Muscle of leg (tissue), 11 donors: Measurements from ENCODE around the gene PARVG. TPM values are rescaled to one million over a fixed set of nuclear protein-coding genes. Genes with fewer than 3 reads are reported as not detected.

Experiments
- DNase-seq: peaks from one replicate; pipeline ENCODE4 v3.0.0; 2013
- H3K27ac ChIP-seq: one replicate; pipeline ENCODE4 v1.5.1; 2013; ENCODE audit warnings: mild to moderate bottlenecking, low read length, control low read depth
- H3K27me3 ChIP-seq: one replicate; pipeline ENCODE4 v1.6.1; 2013; ENCODE audit warnings: low read length; ENCODE audit not compliant: control insufficient read depth, insufficient read depth
- H3K36me3 ChIP-seq: one replicate; pipeline ENCODE4 v1.6.1; 2013; ENCODE audit warnings: low read length; ENCODE audit not compliant: control insufficient read depth, insufficient read depth
- H3K4me1 ChIP-seq: one replicate; pipeline ENCODE4 v1.6.1; 2013; ENCODE audit warnings: low read length; ENCODE audit not compliant: control insufficient read depth, insufficient read depth
- H3K4me3 ChIP-seq: one replicate; pipeline ENCODE4 v1.5.1; 2013; ENCODE audit warnings: low read length, control low read depth
- H3K9me3 ChIP-seq: replicated peaks from 2 replicates; pipeline ENCODE4 v1.6.1; 2013; ENCODE audit warnings: low read depth, low read length; ENCODE audit not compliant: control insufficient read depth
- WGBS: methylation state at CpG from one replicate; pipeline ENCODE4 v1.1.5; 2013; ENCODE audit warnings: missing lambda C conversion rate; ENCODE audit not compliant: insufficient coverage; 5-methylcytosine and 5-hydroxymethylcytosine counted together
- polyA plus RNA-seq, 8 donors: library from polyadenylated mRNA; unstranded; fragments of 120-200 nt; gene quantifications; one replicate each; pipeline versions ENCODE4 v1.2.1 to v1.2.3, GENCODE V29; 2013; ENCODE audit warnings: inconsistent platforms in 1 of 8, low replicate concordance in 1 of 8; ENCODE audit not compliant: insufficient read length in 8 of 8, insufficient read depth in 1 of 8
- total RNA-seq: library from RNA; stranded (reverse); fragments of 120-200 nt; gene quantifications from one replicate; pipeline ENCODE4 v1.2.4, GENCODE V29; 2013

PARVG gene
- total and polyA plus RNA-seq, 9 donors = 2.8 to 4.3 (median 3.1) TPM

- Histone ChIP-seq H3K9me3 (no peaks in the 10 kb centered on the region), H3K27me3 (peaks cover 6% of the 10 kb centered on the region), H3K4me1 (peaks cover 12% of the 10 kb centered on the region), H3K36me3 (no peaks in the 10 kb centered on the region), H3K4me3 (no peak overlapping the region), H3K27ac (no peak overlapping the region)
- no peak for DNase-seq
- WGBS = 82% methylated on average over 3 of the region's 8 CpGs
These were observed 5.0 kb upstream of the PARVG start for GRCh38 chr22:44175676-44176075.

- H3K4me3 ChIP-seq = no peak overlapping the region
- no peak for DNase-seq
- no peaks in the 10 kb centered on the region for H3K36me3 ChIP-seq
- H3K4me1 ChIP-seq = peaks cover 3% of the 10 kb centered on the region
- WGBS = 53% methylated on average over 3 of the region's 10 CpGs
- no peak overlapping the region for H3K27ac ChIP-seq
- no peaks in the 10 kb centered on the region for H3K9me3 ChIP-seq
- H3K27me3 ChIP-seq = peaks cover 23% of the 10 kb centered on the region
These were observed 1.3 kb upstream of the PARVG start for GRCh38 chr22:44179196-44179988.

GRCh38 chr22:44179989-44180705, 578 bp upstream of the PARVG start:
- no peak overlapping the region for H3K4me3 ChIP-seq
- DNase-seq = no peak
- H3K36me3 ChIP-seq = no peaks in the 10 kb centered on the region
- H3K27ac ChIP-seq = no peak overlapping the region
- no peaks in the 10 kb centered on the region for H3K9me3 ChIP-seq
- H3K27me3 ChIP-seq = peaks cover 23% of the 10 kb centered on the region
- peaks cover 3% of the 10 kb centered on the region for H3K4me1 ChIP-seq
- 80% methylated on average over 1 of the region's 6 CpGs for WGBS

GRCh38 chr22:44181033-44181911, 547 bp downstream of the PARVG start:
- H3K27ac ChIP-seq = peak overlapping the region; percentile 42
- WGBS = 50% methylated on average over 28 of the region's 40 CpGs

GRCh38 chr22:44181912-44182587, 1.3 kb downstream of the PARVG start:
- peak overlapping the region; percentile 42 for H3K27ac ChIP-seq
- no peaks in the 10 kb centered on the region for H3K9me3 ChIP-seq
- peaks cover 3% of the 10 kb centered on the region for H3K4me1 ChIP-seq
- WGBS = 68% methylated on average over 12 of the region's 17 CpGs
- peak overlapping the region; percentile 34 for H3K4me3 ChIP-seq
- no peaks in the 10 kb centered on the region for H3K36me3 ChIP-seq
- peaks cover 23% of the 10 kb centered on the region for H3K27me3 ChIP-seq
- DNase-seq = no peak

More at GRCh38 chr22:44181033-44181911, 547 bp downstream of the PARVG start:
- peaks cover 23% of the 10 kb centered on the region for H3K27me3 ChIP-seq
- H3K4me3 ChIP-seq = peak overlapping the region; percentile 34
- H3K36me3 ChIP-seq = no peaks in the 10 kb centered on the region
- H3K9me3 ChIP-seq = no peaks in the 10 kb centered on the region
- no peak for DNase-seq
- peaks cover 3% of the 10 kb centered on the region for H3K4me1 ChIP-seq

- Histone ChIP-seq H3K4me3 (peak overlapping the region; percentile 34), H3K27me3 (peaks cover 23% of the 10 kb centered on the region), H3K9me3 (no peaks in the 10 kb centered on the region), H3K4me1 (peaks cover 3% of the 10 kb centered on the region), H3K27ac (peak overlapping the region; percentile 29), H3K36me3 (no peaks in the 10 kb centered on the region)
- 83% methylated on average over 9 of the region's 17 CpGs for WGBS
- DNase-seq = peak; percentile 52
These were observed 2.0 kb downstream of the PARVG start for GRCh38 chr22:44182588-44183286.

- H3K4me3 ChIP-seq = no peak overlapping the region
- WGBS = no CpG with 5 or more reads among the region's 8 CpGs
- H3K27me3 ChIP-seq = peaks cover 23% of the 10 kb centered on the region
- no peak overlapping the region for H3K27ac ChIP-seq
- H3K36me3 ChIP-seq = no peaks in the 10 kb centered on the region
- DNase-seq = no peak
- peaks cover 3% of the 10 kb centered on the region for H3K4me1 ChIP-seq
- no peaks in the 10 kb centered on the region for H3K9me3 ChIP-seq
These were observed 2.5 kb downstream of the PARVG start for GRCh38 chr22:44183287-44183588.

GRCh38 chr22:44184006-44184405, 3.3 kb downstream of the PARVG start:
- H3K27ac ChIP-seq = no peak overlapping the region
- peaks cover 3% of the 10 kb centered on the region for H3K4me1 ChIP-seq
- peaks cover 23% of the 10 kb centered on the region for H3K27me3 ChIP-seq
- DNase-seq = no peak
- no peaks in the 10 kb centered on the region for H3K9me3 ChIP-seq
- no peak overlapping the region for H3K4me3 ChIP-seq
- H3K36me3 ChIP-seq = no peaks in the 10 kb centered on the region
- WGBS = 60% methylated on average over 2 of the region's 4 CpGs
